Glutamatergic neuron (in vitro differentiated cells): ENCODE data around the gene ZFYVE1. TPM values are rescaled to one million over a fixed set of nuclear protein-coding genes. Genes with fewer than 3 reads are reported as not detected.
"Not testable (repeated sequence)": the region's sequence is repeated elsewhere in the genome, so short reads cannot be mapped to it uniquely, and the experiment has no call there.

ENCODE experiments used
- DNase-seq: peaks from one replicate; pipeline ENCODE4 v3.0.0; 2022
- H3K27ac Mint-ChIP-seq: one replicate; pipeline ENCODE4 v1.8.0; 2020; ENCODE audit warnings: mild to moderate bottlenecking, mixed read lengths, inconsistent platforms; ENCODE audit not compliant: unreplicated experiment
- H3K27me3 Mint-ChIP-seq: one replicate; pipeline ENCODE4 v1.8.0; 2020; ENCODE audit warnings: mild to moderate bottlenecking, moderate library complexity, mixed read lengths, inconsistent platforms; ENCODE audit not compliant: unreplicated experiment
- H3K36me3 Mint-ChIP-seq: one replicate; pipeline ENCODE4 v1.8.0; 2020; ENCODE audit warnings: mild to moderate bottlenecking, mixed read lengths, inconsistent platforms; ENCODE audit not compliant: unreplicated experiment
- H3K4me1 Mint-ChIP-seq: one replicate; pipeline ENCODE4 v1.8.0; 2020; ENCODE audit warnings: mild to moderate bottlenecking, low read depth, mixed read lengths, inconsistent platforms; ENCODE audit not compliant: unreplicated experiment
- H3K4me3 Mint-ChIP-seq: one replicate; pipeline ENCODE4 v1.8.0; 2020; ENCODE audit warnings: mild to moderate bottlenecking, mixed read lengths, inconsistent platforms; ENCODE audit not compliant: unreplicated experiment
- H3K9me3 Mint-ChIP-seq: one replicate; pipeline ENCODE4 v1.8.0; 2020; ENCODE audit warnings: mild to moderate bottlenecking, moderate library complexity, mixed read lengths, inconsistent platforms; ENCODE audit not compliant: unreplicated experiment
- total RNA-seq: library from RNA; stranded (reverse); fragmentation: NEBNext Ultra II Directional; extraction: Animal tissue kit (Norgen Biotek cat#: 25700); gene quantifications from one replicate; pipeline ENCODE4 v1.2.1, GENCODE V29; 2021; ENCODE audit not compliant: unreplicated experiment
- TF ChIP-seq, protein P1 (sequence below): fragments of 200-600 bp; sonication (generic); IDR thresholded peaks from one replicate; pipeline ENCODE4 v1.5.0; 2021; ENCODE audit not compliant: partially characterized antibody, unreplicated experiment

Gene ZFYVE1
- total RNA-seq, 1 donor from 2014 or later = 43.7 TPM

DNA sequence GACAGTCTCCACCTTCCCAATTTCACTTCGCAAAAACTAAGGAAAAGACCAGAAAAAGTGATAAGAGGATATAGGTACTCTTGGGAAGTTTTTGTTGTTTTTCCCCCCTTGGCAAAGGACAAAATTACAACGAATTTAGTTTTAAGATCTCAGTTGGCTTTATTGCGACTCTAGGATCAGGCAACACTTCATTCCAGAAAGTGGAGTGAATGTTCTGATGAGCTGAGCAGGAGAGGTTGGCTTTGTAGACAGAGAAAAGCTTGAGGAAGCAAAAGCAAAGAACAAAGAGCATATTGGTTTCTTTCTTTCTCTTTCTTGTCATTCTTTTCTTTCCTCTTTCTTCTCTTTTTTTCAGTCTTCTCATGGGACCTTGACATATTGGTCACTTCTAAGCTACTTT, 640 bp upstream of the ZFYVE1 start:
- TF ChIP-seq, protein P1, sequence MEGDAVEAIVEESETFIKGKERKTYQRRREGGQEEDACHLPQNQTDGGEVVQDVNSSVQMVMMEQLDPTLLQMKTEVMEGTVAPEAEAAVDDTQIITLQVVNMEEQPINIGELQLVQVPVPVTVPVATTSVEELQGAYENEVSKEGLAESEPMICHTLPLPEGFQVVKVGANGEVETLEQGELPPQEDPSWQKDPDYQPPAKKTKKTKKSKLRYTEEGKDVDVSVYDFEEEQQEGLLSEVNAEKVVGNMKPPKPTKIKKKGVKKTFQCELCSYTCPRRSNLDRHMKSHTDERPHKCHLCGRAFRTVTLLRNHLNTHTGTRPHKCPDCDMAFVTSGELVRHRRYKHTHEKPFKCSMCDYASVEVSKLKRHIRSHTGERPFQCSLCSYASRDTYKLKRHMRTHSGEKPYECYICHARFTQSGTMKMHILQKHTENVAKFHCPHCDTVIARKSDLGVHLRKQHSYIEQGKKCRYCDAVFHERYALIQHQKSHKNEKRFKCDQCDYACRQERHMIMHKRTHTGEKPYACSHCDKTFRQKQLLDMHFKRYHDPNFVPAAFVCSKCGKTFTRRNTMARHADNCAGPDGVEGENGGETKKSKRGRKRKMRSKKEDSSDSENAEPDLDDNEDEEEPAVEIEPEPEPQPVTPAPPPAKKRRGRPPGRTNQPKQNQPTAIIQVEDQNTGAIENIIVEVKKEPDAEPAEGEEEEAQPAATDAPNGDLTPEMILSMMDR = no peak
- H3K36me3 Mint-ChIP-seq = no peaks in the 10 kb centered on the region
- H3K27ac Mint-ChIP-seq = no peak overlapping the region
- H3K4me3 Mint-ChIP-seq = peak overlapping the region; percentile 93
- H3K4me1 Mint-ChIP-seq = peaks cover 19% of the 10 kb centered on the region
- H3K9me3 Mint-ChIP-seq = peaks cover 6% of the 10 kb centered on the region
- no peak for DNase-seq
- peaks cover 4% of the 10 kb centered on the region for H3K27me3 Mint-ChIP-seq

DNA sequence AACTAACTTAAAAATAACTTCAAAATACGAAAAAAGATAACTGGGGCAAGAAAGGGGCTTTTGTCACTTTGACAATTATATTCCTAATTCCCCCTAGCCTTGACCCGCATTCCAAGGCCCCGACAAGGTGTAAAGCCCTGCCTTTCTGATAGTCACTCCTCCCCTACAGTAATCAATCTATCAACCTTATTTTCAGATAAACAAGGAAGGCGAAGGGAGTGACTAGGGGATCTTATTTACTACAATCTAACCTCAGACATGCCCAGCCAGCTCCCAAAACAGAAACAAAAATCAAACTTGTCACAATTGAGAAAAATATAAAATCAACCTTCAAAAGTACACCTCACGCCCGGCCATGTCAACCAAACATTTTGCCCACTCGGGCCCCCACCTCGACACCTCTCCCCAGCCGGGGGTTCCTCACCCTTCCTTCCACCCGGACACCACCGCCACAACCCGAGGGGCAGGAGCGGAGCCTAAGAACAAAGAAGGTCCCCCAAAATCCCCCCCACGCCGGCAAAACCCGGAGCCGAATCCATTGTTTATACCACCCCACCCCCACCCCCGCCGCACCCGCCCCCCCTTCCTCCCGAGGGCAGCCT, 562 bp downstream of the ZFYVE1 start:
- peak overlapping the region; percentile 99 for H3K4me3 Mint-ChIP-seq
- TF ChIP-seq, protein P1 = no peak
- DNase-seq = no peak
- H3K4me1 Mint-ChIP-seq = peaks cover 27% of the 10 kb centered on the region
- no peaks in the 10 kb centered on the region for H3K36me3 Mint-ChIP-seq
- H3K9me3 Mint-ChIP-seq = peaks cover 6% of the 10 kb centered on the region
- H3K27ac Mint-ChIP-seq = peak overlapping the region; percentile 88
- peaks cover 4% of the 10 kb centered on the region for H3K27me3 Mint-ChIP-seq

DNA sequence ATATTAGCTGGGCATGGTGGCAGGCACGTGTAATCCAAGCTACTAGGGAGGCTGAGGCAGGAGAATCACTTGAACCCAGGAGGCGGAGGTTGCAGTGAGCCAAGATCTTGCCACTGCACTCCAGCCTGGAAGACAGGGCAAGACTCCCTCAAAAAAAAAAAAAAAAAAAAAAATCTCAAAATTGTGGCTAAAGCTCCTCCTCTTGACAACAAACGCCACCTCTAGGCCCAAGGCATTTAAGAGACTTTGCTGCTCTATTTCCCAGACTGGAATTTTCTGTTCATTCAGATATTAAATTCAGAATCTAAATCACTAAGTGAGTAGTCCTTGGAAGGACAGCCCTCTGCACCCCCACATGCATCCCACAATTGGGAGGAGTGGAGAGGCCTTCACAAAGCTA, 1.4 kb downstream of the ZFYVE1 start:
- Mint-ChIP-seq H3K9me3 (peaks cover 6% of the 10 kb centered on the region), H3K4me3 (peak overlapping the region; percentile 99), H3K27me3 (peaks cover 4% of the 10 kb centered on the region), H3K4me1 (peaks cover 27% of the 10 kb centered on the region), H3K27ac (no peak overlapping the region), H3K36me3 (no peaks in the 10 kb centered on the region)
- TF ChIP-seq, protein P1 = no peak
- no peak for DNase-seq

DNA sequence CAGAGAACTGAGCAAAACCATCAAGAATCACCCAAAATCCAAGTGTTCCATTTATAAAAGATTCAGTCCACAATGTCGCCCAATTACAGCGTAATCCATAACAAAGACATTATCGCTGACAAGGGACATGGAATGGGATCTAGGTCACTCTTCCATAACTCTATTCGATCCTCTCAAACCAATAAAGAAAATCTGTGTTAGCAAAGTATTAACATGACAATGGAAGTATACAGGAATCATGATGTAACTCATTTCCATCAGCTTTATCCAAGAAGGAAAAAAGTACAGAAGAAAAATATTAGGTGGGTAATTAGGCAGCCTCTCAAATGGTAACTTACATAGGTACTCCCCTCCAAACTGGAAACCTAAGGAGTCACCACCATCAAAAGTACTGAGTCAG, 4.9 kb downstream of the ZFYVE1 start:
- H3K27ac Mint-ChIP-seq = no peak overlapping the region
- peaks cover 29% of the 10 kb centered on the region for H3K4me1 Mint-ChIP-seq
- H3K36me3 Mint-ChIP-seq = no peaks in the 10 kb centered on the region
- peaks cover 2% of the 10 kb centered on the region for H3K9me3 Mint-ChIP-seq
- TF ChIP-seq, protein P1 = no peak
- DNase-seq = no peak
- H3K4me3 Mint-ChIP-seq = peak overlapping the region; percentile 65
- H3K27me3 Mint-ChIP-seq = peaks cover 4% of the 10 kb centered on the region

DNA sequence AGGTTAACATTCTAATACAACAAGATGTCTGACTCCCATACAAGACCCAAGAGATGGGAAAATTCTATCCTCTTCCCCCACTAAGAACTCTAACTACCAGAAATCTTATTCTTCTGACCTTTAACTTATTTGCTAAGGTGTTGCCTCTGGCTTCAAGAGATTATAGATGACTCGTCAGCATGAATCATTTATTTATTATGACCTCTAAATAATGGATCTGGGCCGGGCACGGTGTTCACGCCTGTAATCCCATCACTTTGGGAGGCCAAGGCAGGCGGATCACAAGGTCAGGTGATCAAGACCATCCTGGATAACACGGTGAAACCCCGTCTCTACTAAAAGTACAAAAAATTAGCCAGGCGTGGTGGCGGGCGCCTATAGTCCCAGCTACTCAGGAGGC, 10.9 kb downstream of the ZFYVE1 start:
- H3K4me3 Mint-ChIP-seq, H3K4me1 Mint-ChIP-seq: not testable (repeated sequence)

DNA sequence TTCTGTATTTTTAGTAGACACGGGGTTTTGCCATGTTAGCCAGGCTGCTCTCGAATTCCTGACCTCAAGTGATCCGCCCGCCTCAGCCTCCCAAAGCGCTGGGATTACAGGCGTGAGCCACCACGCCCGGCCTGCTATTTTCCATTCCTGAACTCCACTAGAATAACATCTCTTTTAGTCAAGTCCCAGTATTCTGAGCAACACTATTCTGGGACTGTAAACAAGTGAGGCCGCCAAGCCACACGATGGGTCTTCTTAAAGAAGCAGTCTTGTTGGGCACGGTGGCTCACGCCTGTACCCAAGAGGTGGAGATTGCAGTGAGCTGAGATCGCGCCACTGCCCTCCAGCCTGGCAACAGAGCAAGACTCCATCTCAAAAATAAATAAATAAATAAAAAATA, 11.4 kb downstream of the ZFYVE1 start:
- H3K27me3 Mint-ChIP-seq, DNase-seq, H3K27ac Mint-ChIP-seq, H3K36me3 Mint-ChIP-seq, H3K4me3 Mint-ChIP-seq, H3K9me3 Mint-ChIP-seq, H3K4me1 Mint-ChIP-seq: not testable (repeated sequence)

More for the DNA sequence above, 10.9 kb downstream of the ZFYVE1 start:
- not testable (repeated sequence) for H3K27ac Mint-ChIP-seq, H3K36me3 Mint-ChIP-seq, H3K9me3 Mint-ChIP-seq, H3K27me3 Mint-ChIP-seq, DNase-seq
